ENCODE measurements around the gene CECR2.

GRCh38 chr22:17583151-17583550 is 213.9 kb downstream of the CECR2 start:
- TF ChIP-seq YY1 (IDR thresholded peaks at IDR 0.05; ENCODE audit: insufficient read depth, insufficient read length) (no peak), ZNF274 (IDR thresholded peaks at IDR 0.05; ENCODE audit: low read depth, low read length) (no peak)
